Prostate gland (tissue), 2 donors: ENCODE data around the gene HMG20B. TPM values are rescaled to one million over a fixed set of nuclear protein-coding genes. Genes with fewer than 3 reads are reported as not detected.
"Not testable (repeated sequence)": the region's sequence is repeated elsewhere in the genome, so short reads cannot be mapped to it uniquely, and the experiment has no call there.

Experiments
- DNase-seq: peaks from one replicate; pipeline ENCODE4 v3.0.0-alpha.2; 2019; ENCODE audit warnings: low spot score
- H3K27ac ChIP-seq, 2 donors: fragments of 200-600 bp; sonication (generic); 2 replicates each; pipeline ENCODE4 v1.5.1; 2017 to 2019
- H3K27me3 ChIP-seq: fragments of 200-600 bp; sonication (generic); replicated peaks from 2 replicates; pipeline ENCODE4 v1.5.1; 2019; ENCODE audit not compliant: insufficient read depth
- H3K36me3 ChIP-seq, 2 donors: fragments of 200-600 bp; sonication (generic); 1 replicate in 1 of 2; 2 replicates in 1 of 2; pipeline versions ENCODE4 v1.5.1 to v1.8.1; 2017 to 2019
- H3K4me1 ChIP-seq: fragments of 200-600 bp; sonication (generic); replicated peaks from 2 replicates; pipeline ENCODE4 v1.5.1; 2019
- H3K4me3 ChIP-seq, 2 donors: fragments of 200-600 bp; sonication (generic); 2 replicates each; pipeline ENCODE4 v1.5.1; 2017 to 2019
- H3K9me3 ChIP-seq: fragments of 200-600 bp; sonication (generic); 2 replicates; pipeline ENCODE4 v1.5.1; 2017
- POLR2A ChIP-seq: fragments of 450-650 bp; IDR thresholded peaks from one replicate; pipeline ENCODE4 v1.6.1; 2016; ENCODE audit warnings: antibody characterized with exemption, mild to moderate bottlenecking
- POLR2AphosphoS5 ChIP-seq: sonication (generic); formaldehyde crosslinking; IDR thresholded peaks from one replicate; pipeline ENCODE4 v1.6.1; 2017; ENCODE audit warnings: antibody characterized with exemption
- WGBS: methylation state at CpG from one replicate; pipeline ENCODE4 v1.1.5; 2018; 5-methylcytosine and 5-hydroxymethylcytosine counted together
- intact Hi-C: fragments of 100-400 bp; cut with DNase I; formaldehyde crosslinking; loops from one replicate; pipeline ENCODE4 v1.14.2; 2022
- total RNA-seq, 2 donors: library from RNA; depleted of rRNA; stranded (reverse); fragments of >200 nt; gene quantifications; one replicate each; pipeline ENCODE4 v1.1.0, GENCODE V29; 2016
- TF ChIP-seq, protein P1 (sequence below), 4 experiments: fragments of 200-600 bp in 2 of 4; fragments of 450-650 bp in 2 of 4; sonication (generic) in 2 of 4; IDR thresholded peaks; 1 replicate in 3 of 4; 2 replicates in 1 of 4; pipeline ENCODE4 v1.5.1; 2016 to 2019; ENCODE audit warnings: antibody characterized with exemption in 4 of 4, mild to moderate bottlenecking in 2 of 4, moderate library complexity in 2 of 4

Gene HMG20B
- total RNA-seq, 2 donors from 2014 or later, result 184 to 369 TPM

DNA sequence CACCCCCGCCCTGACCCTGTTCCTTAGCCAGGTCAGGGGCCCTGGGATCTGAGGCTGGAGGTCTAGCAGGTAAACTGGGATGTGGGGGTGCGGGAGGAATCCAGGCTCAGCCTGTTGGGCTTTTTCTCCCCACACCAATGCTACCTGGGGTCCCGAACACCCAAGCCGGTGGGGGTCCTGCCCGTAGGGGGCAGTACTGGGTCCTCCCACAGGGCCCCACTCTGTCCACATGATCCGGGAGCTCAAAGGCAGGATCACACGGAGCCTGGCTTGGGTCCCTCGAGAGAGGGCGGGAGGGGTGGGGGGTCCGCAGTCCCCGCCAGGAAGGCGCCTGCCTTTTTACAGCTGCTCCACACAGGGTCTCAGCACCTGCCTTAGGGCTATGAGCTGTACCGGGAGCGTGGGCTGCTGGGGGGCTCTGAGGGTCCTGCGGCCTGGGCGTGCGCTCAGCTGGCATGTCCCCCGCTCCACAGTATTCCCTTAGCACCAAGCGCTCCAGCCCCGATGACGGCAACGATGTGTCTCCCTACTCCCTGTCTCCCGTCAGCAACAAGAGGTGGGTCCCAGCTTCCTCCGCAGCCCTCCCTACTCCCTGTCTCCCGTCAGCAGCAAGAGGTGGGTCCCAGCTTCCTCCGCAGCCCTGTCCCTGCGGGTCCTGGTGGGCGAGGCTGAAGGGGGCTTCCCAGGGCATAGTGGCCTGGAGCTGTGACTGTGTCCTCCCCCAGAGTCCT, 46.1 kb upstream of the HMG20B start:
- no peaks in the 10 kb centered on the region for H3K27me3 ChIP-seq
- DNase-seq, result no peak
- no peak overlapping the region for H3K27ac ChIP-seq
- H3K36me3 ChIP-seq, result peaks cover 18 to 23% of the 10 kb centered on the region in 2 donors
- H3K4me1 ChIP-seq, result no peaks in the 10 kb centered on the region
- WGBS, result 91% methylated on average over 28 of the region's 28 CpGs
- no peak overlapping the region for H3K4me3 ChIP-seq
- TF ChIP-seq POLR2AphosphoS5 (no peak), POLR2A (no peak)
- TF ChIP-seq, protein P1, sequence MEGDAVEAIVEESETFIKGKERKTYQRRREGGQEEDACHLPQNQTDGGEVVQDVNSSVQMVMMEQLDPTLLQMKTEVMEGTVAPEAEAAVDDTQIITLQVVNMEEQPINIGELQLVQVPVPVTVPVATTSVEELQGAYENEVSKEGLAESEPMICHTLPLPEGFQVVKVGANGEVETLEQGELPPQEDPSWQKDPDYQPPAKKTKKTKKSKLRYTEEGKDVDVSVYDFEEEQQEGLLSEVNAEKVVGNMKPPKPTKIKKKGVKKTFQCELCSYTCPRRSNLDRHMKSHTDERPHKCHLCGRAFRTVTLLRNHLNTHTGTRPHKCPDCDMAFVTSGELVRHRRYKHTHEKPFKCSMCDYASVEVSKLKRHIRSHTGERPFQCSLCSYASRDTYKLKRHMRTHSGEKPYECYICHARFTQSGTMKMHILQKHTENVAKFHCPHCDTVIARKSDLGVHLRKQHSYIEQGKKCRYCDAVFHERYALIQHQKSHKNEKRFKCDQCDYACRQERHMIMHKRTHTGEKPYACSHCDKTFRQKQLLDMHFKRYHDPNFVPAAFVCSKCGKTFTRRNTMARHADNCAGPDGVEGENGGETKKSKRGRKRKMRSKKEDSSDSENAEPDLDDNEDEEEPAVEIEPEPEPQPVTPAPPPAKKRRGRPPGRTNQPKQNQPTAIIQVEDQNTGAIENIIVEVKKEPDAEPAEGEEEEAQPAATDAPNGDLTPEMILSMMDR (IDR thresholded peaks at IDR 0.05), result no peak
- intact Hi-C loops, result no loop called here
- no peaks in the 10 kb centered on the region for H3K9me3 ChIP-seq

DNA sequence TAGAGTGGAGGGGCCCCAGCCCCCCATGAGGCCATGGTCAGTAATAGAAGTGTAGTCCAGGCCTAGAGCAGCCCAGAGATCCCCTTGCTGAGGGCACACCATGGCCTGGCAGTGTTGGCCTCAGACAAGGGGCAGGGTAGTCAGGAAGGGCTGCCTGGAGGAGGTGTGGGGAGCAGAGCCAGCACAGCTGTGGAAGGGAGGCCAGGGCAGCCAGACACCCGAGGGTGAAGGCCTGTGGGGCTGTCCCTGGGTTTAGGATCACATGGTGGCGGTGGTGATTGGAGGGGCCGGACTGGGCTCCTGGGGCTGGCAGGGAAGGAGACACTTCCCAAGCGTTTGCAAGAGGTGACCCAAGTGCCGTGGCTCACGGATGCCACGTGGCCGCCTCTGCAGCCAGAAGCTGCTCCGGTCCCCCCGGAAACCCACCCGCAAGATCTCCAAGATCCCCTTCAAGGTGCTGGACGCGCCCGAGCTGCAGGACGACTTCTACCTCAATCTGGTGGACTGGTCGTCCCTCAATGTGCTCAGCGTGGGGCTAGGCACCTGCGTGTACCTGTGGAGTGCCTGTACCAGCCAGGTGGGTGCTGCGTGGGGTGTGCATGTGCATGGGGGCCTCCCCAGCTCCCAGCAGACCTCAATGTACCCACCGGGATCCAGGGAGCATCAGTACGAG, 45.4 kb upstream of the HMG20B start:
- TF ChIP-seq POLR2A, result no peak
- TF ChIP-seq, protein P1 (IDR thresholded peaks at IDR 0.05), result no peak
- TF ChIP-seq POLR2AphosphoS5, result no peak
- Histone ChIP-seq H3K27me3 (no peaks in the 10 kb centered on the region), H3K9me3 (no peaks in the 10 kb centered on the region), H3K4me1 (no peaks in the 10 kb centered on the region), H3K4me3 (no peak overlapping the region), H3K27ac (no peak overlapping the region), H3K36me3 (peaks cover 21 to 23% of the 10 kb centered on the region in 2 donors)
- intact Hi-C loops, result no loop called here
- no peak for DNase-seq
- 92% methylated on average over 21 of the region's 21 CpGs for WGBS

DNA sequence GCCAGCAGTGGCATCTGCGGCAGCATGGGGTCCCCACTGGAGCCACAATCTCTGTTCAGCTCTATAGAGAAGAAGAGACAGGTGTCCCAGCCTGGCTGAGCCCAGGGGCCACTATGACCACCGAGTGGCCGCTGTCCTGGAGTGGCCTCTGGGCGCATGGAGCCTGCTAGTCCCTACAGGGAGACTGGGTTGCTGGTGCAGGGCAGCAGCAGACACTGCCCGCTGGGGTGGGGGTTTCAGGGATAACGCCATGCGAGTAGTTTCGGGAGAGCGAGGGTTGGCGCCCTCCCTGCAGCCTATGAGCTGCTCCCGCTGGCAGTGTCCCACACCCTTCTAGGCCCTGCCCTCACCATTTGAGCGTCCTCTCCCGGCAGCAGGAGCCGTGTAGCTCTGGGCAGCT, 44.7 kb upstream of the HMG20B start:
- H3K36me3 ChIP-seq, result peaks cover 21 to 25% of the 10 kb centered on the region in 2 donors
- H3K9me3 ChIP-seq, result no peaks in the 10 kb centered on the region
- intact Hi-C loops, result no loop called here
- no peaks in the 10 kb centered on the region for H3K4me1 ChIP-seq
- no peak for TF ChIP-seq POLR2AphosphoS5
- no peak for TF ChIP-seq POLR2A
- TF ChIP-seq, protein P1 (IDR thresholded peaks at IDR 0.05), result no peak
- H3K4me3 ChIP-seq, result no peak overlapping the region
- H3K27me3 ChIP-seq, result no peaks in the 10 kb centered on the region
- DNase-seq, result no peak
- WGBS, result 97% methylated on average over 14 of the region's 14 CpGs
- H3K27ac ChIP-seq, result no peak overlapping the region

DNA sequence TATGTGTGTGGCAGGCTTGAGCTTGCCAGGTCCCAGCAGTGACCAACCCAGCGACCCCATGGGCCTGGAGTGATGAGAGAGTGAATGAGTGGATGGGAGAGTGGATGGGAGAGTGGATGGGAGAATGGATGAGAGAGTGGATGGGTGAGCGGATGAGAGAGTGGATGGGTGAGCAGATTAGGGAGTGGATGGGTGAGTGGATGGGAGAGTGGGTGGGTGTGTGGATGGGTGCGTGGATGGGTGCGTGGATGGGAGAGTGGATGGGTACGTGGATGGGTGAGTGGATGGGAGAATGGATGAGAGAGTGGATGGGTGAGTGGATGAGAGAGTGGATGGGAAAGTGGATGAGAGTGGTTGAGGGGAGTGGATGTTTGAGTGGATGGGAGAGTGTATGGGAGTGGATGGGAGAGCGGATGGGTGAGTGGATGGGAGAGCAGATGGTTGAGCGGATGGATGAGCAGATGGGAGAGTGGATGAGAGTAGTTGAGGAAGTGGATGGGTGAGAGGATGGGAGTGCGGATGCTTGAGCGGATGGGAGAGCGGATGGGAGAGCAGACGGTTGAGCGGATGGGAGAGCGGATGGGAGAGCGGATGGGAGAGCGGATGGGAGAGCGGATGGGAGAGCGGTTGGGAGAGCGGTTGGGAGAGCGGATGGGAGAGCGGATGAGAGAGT, 44.1 kb upstream of the HMG20B start:
- TF ChIP-seq, protein P1 (IDR thresholded peaks at IDR 0.05), result no peak
- TF ChIP-seq POLR2AphosphoS5 (no peak), POLR2A (no peak)
- H3K36me3 ChIP-seq, result peaks cover 21 to 31% of the 10 kb centered on the region in 2 donors
- intact Hi-C loops, result no loop called here
- no peaks in the 10 kb centered on the region for H3K27me3 ChIP-seq
- H3K4me1 ChIP-seq, result no peaks in the 10 kb centered on the region
- H3K4me3 ChIP-seq, result no peak overlapping the region
- no peak for DNase-seq
- 93% methylated on average over 20 of the region's 20 CpGs for WGBS
- H3K9me3 ChIP-seq, result no peaks in the 10 kb centered on the region
- no peak overlapping the region for H3K27ac ChIP-seq

DNA sequence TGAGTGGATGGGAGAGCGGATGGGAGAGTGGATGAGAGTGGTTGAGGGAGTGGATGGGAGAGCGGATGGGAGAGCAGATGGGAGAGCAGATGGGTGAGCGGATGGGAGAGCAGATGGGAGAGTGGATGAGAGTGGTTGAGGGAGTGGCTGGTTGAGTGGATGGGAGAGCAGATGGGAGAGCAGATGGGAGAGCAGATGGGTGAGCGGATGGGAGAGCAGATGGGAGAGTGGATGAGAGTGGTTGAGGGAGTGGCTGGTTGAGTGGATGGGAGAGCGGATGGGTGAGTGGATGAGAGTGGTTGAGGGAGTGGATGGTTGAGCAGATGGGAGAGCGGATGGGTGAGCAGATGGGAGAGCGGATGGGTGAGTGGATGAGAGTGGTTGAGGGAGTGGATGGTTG, 43.4 kb upstream of the HMG20B start:
- H3K4me3 ChIP-seq, H3K27me3 ChIP-seq, H3K9me3 ChIP-seq, intact Hi-C loops, H3K4me1 ChIP-seq, H3K27ac ChIP-seq, DNase-seq: not testable (repeated sequence)
- peaks cover 21 to 32% of the 10 kb centered on the region in 2 donors for H3K36me3 ChIP-seq
- WGBS, result 94% methylated on average over 7 of the region's 7 CpGs
